Activated gamma-delta T cell treated with Interleukin-2 at 50 U/mL for 16 hours (primary cell): ENCODE results near the gene ARPC1B.
"Not testable (repeated sequence)": the region's sequence is repeated elsewhere in the genome, so short reads cannot be mapped to it uniquely, and the experiment has no call there.

Experiments
- DNase-seq: peaks from one replicate; pipeline ENCODE4 v3.0.0-alpha.2; 2020

Gene ARPC1B

GRCh38 chr7:99368750-99369389, 5.7 kb upstream of the ARPC1B start:
- no peak for DNase-seq

GRCh38 chr7:99369767-99370391, 4.7 kb upstream of the ARPC1B start:
- no peak for DNase-seq

- DNase-seq, result no peak
Observed at GRCh38 chr7:99371376-99371920, 3.1 kb upstream of the ARPC1B start.

- DNase-seq, result no peak
Observed at GRCh38 chr7:99372275-99373090, 2.0 kb upstream of the ARPC1B start.

GRCh38 chr7:99373091-99374066, 1.2 kb upstream of the ARPC1B start:
- DNase-seq, result no peak

- DNase-seq, result peak; percentile 56
Observed at GRCh38 chr7:99375070-99375807, 709 bp downstream of the ARPC1B start.

GRCh38 chr7:99379043-99379577, 4.6 kb downstream of the ARPC1B start:
- peak; percentile 32 for DNase-seq

- not testable (repeated sequence) for DNase-seq
Observed at GRCh38 chr7:99379693-99380031, 5.1 kb downstream of the ARPC1B start.

GRCh38 chr7:99380032-99380822, 5.7 kb downstream of the ARPC1B start:
- no peak for DNase-seq

- DNase-seq, result peak; percentile 88
Observed at GRCh38 chr7:99380823-99381663, 6.5 kb downstream of the ARPC1B start.

GRCh38 chr7:99381664-99382075, 7.1 kb downstream of the ARPC1B start:
- no peak for DNase-seq

GRCh38 chr7:99383203-99383602, 8.7 kb downstream of the ARPC1B start:
- DNase-seq, result no peak

- DNase-seq, result no peak
Observed at GRCh38 chr7:99383791-99384370, 9.4 kb downstream of the ARPC1B start.

GRCh38 chr7:99384523-99384922, 10.0 kb downstream of the ARPC1B start:
- DNase-seq, result no peak

GRCh38 chr7:99385564-99385963, 11.0 kb downstream of the ARPC1B start:
- DNase-seq, result no peak

GRCh38 chr7:99386584-99387238, 12.2 kb downstream of the ARPC1B start:
- peak; percentile 28 for DNase-seq

- DNase-seq, result not testable (repeated sequence)
Observed at GRCh38 chr7:99387239-99387635, 12.7 kb downstream of the ARPC1B start.

- DNase-seq, result no peak
Observed at GRCh38 chr7:99387912-99388311, 13.4 kb downstream of the ARPC1B start.

GRCh38 chr7:99389772-99390171, 15.2 kb downstream of the ARPC1B start:
- DNase-seq, result no peak
